ENCODE data around the gene MAD1L1. TPM values are rescaled to one million over a fixed set of nuclear protein-coding genes. Genes with fewer than 3 reads are reported as not detected.

MAD1L1 gene
- total and polyA plus RNA-seq, 2 of the 13 experiments (the other 11 are each of a cell fraction or from before 2014, with no cell fraction given) = 17.4 to 64.7 TPM

DNA sequence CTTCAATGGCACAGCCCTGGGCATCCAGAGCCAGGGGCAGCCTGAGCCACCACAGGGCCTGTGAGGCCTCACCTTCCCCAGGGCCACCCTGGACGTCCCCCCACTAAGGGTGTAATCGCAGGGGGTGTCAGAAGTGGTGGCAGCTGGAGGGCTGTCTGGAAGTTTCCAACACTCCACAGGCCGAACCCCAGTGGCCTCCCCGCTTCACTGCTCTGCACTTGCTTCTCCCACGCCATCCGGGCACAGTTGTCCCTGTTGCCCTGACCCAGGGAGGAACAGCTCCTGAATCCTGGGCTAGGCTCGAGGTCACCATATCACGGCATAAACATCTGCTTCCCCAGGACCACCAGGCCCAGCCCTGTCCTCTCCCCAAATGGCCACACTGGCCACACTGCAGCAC is 276.6 kb downstream of the MAD1L1 start:
- Histone ChIP-seq H3K27me3 (ENCODE audit: control insufficient read depth in 1 of 2, insufficient read depth in 2 of 2, low read length in 2 of 2) (no peaks in the 10 kb centered on the region), H3K4me2 (ENCODE audit: low read depth, low read length) (no peak overlapping the region), H3K36me3 (replicated peaks in 1 of 2; ENCODE audit: control insufficient read depth in 1 of 2, insufficient read depth in 2 of 2, low read length in 2 of 2) (peaks cover 1 to 15% of the 10 kb centered on the region in 2 experiments; a peak in 2 of 5 replicates), H4K20me1 (ENCODE audit: insufficient read depth, low read length) (no peaks in the 10 kb centered on the region), H2AFZ (ENCODE audit: low read length) (no peak overlapping the region), H3K79me2 (ENCODE audit: insufficient read depth, low read length) (no peaks in the 10 kb centered on the region), H3K27ac (ENCODE audit: extremely low read length, insufficient read depth, low read length) (no peak overlapping the region), H3K9ac (ENCODE audit: insufficient read depth, low read depth, low read length) (no peak overlapping the region), H3K4me3 (replicated peaks in 1 of 3; ENCODE audit: insufficient read depth in 1 of 3, low read depth in 2 of 3, low read length in 3 of 3) (no peak overlapping the region), H3K4me1 (ENCODE audit: insufficient read depth, low read length) (no peaks in the 10 kb centered on the region), H3K9me3 (ENCODE audit: low read length) (no peaks in the 10 kb centered on the region)
- ATAC-seq = no peak
- intact Hi-C loops (cut with micrococcal nuclease; ENCODE audit: unreplicated experiment) (no loop called here), in situ Hi-C loops (cut with HindIII; ENCODE audit: extremely low pct_ligation_motif_present, low pct_unique_long_range_greater_than_20kb) (no loop called here)
- BruUV-seq (replicated peaks) = no TSS peak
- ChIA-PET CTCF (ENCODE audit: low intra/inter-chr PET ratio, low total read pairs) (no interaction called here), POLR2A (no interaction called here)
- FAIRE-seq = no peak
- no peak for TF ChIP-seq AKAP8 (CRISPR knock-in tag; IDR thresholded peaks at IDR 0.05)
- no peak for TF ChIP-seq NFYC (CRISPR knock-in tag; IDR thresholded peaks at IDR 0.05)
- no peak for TF ChIP-seq ZNF720 (CRISPR knock-in tag; IDR thresholded peaks at IDR 0.05)
- no peak for TF ChIP-seq ATM (IDR thresholded peaks at IDR 0.05; ENCODE audit: borderline replicate concordance)
- TF ChIP-seq ZNF563 (CRISPR knock-in tag; IDR thresholded peaks at IDR 0.05) = no peak
- no peak for TF ChIP-seq CBX1 (IDR thresholded peaks at IDR 0.05; ENCODE audit: low read depth)
- TF ChIP-seq ARID2 (CRISPR knock-in tag; IDR thresholded peaks at IDR 0.05; ENCODE audit: borderline replicate concordance) = no peak
- no peak for TF ChIP-seq ZNF292 (CRISPR knock-in tag; IDR thresholded peaks at IDR 0.05; ENCODE audit: borderline replicate concordance, low read depth)
- no peak for TF ChIP-seq NFYB (CRISPR knock-in tag; IDR thresholded peaks at IDR 0.05)
- no peak for TF ChIP-seq ZKSCAN8 (CRISPR knock-in tag; IDR thresholded peaks at IDR 0.05; ENCODE audit: borderline replicate concordance)
- no peak for TF ChIP-seq GZF1 (CRISPR knock-in tag; IDR thresholded peaks at IDR 0.05)
- no peak for TF ChIP-seq ATAD3A (CRISPR knock-in tag; IDR thresholded peaks at IDR 0.05)
- no peak for TF ChIP-seq ZNF484 (CRISPR knock-in tag; IDR thresholded peaks at IDR 0.05; ENCODE audit: borderline replicate concordance, low read depth)
- WGBS (ENCODE audit: low lambda C conversion rate) = 97% methylated on average over 8 of the region's 8 CpGs
- DNase-seq (ENCODE audit: low spot score) = no peak

Measured in HepG2 (cell line).